Spleen (tissue), 11 donors: ENCODE data around the gene UVSSA. TPM values are rescaled to one million over a fixed set of nuclear protein-coding genes. Genes with fewer than 3 reads are reported as not detected.

Experiments used
- DNase-seq: peaks from one replicate; pipeline ENCODE4 v3.0.0-alpha.2; 2020
- H3K27ac ChIP-seq, 8 donors: fragments of 200-600 bp; sonication (generic) in 7 of 8; 1 replicate in 4 of 8; 2 replicates in 4 of 8; pipeline versions ENCODE4 v1.5.0 to v1.8.0; 2016 to 2021; ENCODE audit warnings: inconsistent platforms in 4 of 8, mild to moderate bottlenecking in 4 of 8, moderate library complexity in 1 of 8
- H3K27me3 ChIP-seq, 7 donors: fragments of 200-600 bp; sonication (generic) in 6 of 7; replicated peaks in 1 of 7; 1 replicate in 4 of 7; 2 replicates in 3 of 7; pipeline versions ENCODE4 v1.5.0 to v1.8.0; 2016 to 2021; ENCODE audit warnings: inconsistent platforms in 3 of 7, mild to moderate bottlenecking in 1 of 7
- H3K36me3 ChIP-seq, 6 donors: fragments of 200-600 bp; sonication (generic) in 5 of 6; 1 replicate in 4 of 6; 2 replicates in 2 of 6; pipeline versions ENCODE4 v1.5.0 to v1.8.0; 2016 to 2021; ENCODE audit warnings: inconsistent platforms in 2 of 6
- H3K4me1 ChIP-seq, 6 donors: fragments of 200-600 bp; sonication (generic) in 5 of 6; 1 replicate in 3 of 6; 2 replicates in 3 of 6; pipeline versions ENCODE4 v1.5.0 to v1.8.0; 2016 to 2021; ENCODE audit warnings: inconsistent platforms in 3 of 6
- H3K4me3 ChIP-seq, 8 donors: fragments of 200-600 bp; sonication (generic) in 7 of 8; 1 replicate in 4 of 8; 2 replicates in 4 of 8; pipeline versions ENCODE4 v1.5.0 to v1.8.0; 2016 to 2021; ENCODE audit warnings: inconsistent platforms in 4 of 8, mild to moderate bottlenecking in 4 of 8, moderate library complexity in 2 of 8
- H3K9me3 ChIP-seq, 8 donors: fragments of 200-600 bp; sonication (generic) in 7 of 8; 1 replicate in 4 of 8; 2 replicates in 4 of 8; pipeline versions ENCODE4 v1.5.0 to v1.8.0; 2016 to 2021; ENCODE audit warnings: inconsistent platforms in 4 of 8
- POLR2A ChIP-seq, 3 donors: fragments of 450-650 bp; IDR thresholded peaks; one replicate each; pipeline ENCODE4 v1.5.1; 2017; ENCODE audit warnings: antibody characterized with exemption in 3 of 3, mild to moderate bottlenecking in 1 of 3
- POLR2AphosphoS5 ChIP-seq, 3 donors: sonication (generic); formaldehyde crosslinking; IDR thresholded peaks; one replicate each; pipeline ENCODE4 v1.5.1; 2017; ENCODE audit warnings: antibody characterized with exemption in 3 of 3
- WGBS, 5 donors: extraction: QIAGEN DNeasy Blood & Tissue Kit in 3 of 5; methylation state at CpG; one replicate each; pipeline versions ENCODE4 v1.1.5 to v1.1.7; 2013 to 2018; 5-methylcytosine and 5-hydroxymethylcytosine counted together
- intact Hi-C: fragments of 100-400 bp; cut with DNase I; formaldehyde crosslinking; loops from one replicate; pipeline ENCODE4 v1.15.0; 2023; ENCODE audit warnings: low total_unique reads
- polyA plus RNA-seq, 3 donors: library from polyadenylated mRNA; stranded (reverse); fragments of 200-250 nt; gene quantifications; one replicate each; pipeline ENCODE4 v1.2.1, GENCODE V29; 2013
- total RNA-seq, 7 donors: library from RNA; depleted of rRNA in 3 of 7; stranded (reverse); fragments of >200 nt in 3 of 7; fragmentation: NEBNext Ultra II Directional in 4 of 7; extraction: Animal tissue kit (Norgen Biotek cat#: 25700) in 4 of 7; gene quantifications; one replicate each; pipeline versions ENCODE4 v1.1.0 to v1.2.1, GENCODE V29; 2016 to 2021
- TF ChIP-seq, protein P1 (sequence below), 11 experiments: fragments of 200-600 bp in 7 of 11; fragments of 450-650 bp in 4 of 11; sonication (generic) in 4 of 11; IDR thresholded peaks in 8 of 11; conservative IDR thresholded peaks in 3 of 11; 1 replicate in 7 of 11; 2 replicates in 4 of 11; pipeline versions ENCODE4 v1.4.0 to v1.8.0; 2016 to 2021; ENCODE audit warnings: antibody characterized with exemption in 11 of 11, inconsistent platforms in 4 of 11, mild to moderate bottlenecking in 1 of 11
- donor health status: healthy with polysubstance abuse.
- donor health status: DM: no; HTN: no; CAD: no; lungs with moderate emphysema.
- donor health status: DM: no; HTN: no; CAD: no.
- donor health status: Bipolar disorder and iron deficiency.
- donor health status: healthy.
- donor health status: DM: no; HTN: no; CAD: no.
- donor health status: DM: yes; HTN: yes; CAD: no.

The UVSSA gene
- total and polyA plus RNA-seq, 10 donors = 3.0 to 54.0 (median 26.8) TPM

DNA sequence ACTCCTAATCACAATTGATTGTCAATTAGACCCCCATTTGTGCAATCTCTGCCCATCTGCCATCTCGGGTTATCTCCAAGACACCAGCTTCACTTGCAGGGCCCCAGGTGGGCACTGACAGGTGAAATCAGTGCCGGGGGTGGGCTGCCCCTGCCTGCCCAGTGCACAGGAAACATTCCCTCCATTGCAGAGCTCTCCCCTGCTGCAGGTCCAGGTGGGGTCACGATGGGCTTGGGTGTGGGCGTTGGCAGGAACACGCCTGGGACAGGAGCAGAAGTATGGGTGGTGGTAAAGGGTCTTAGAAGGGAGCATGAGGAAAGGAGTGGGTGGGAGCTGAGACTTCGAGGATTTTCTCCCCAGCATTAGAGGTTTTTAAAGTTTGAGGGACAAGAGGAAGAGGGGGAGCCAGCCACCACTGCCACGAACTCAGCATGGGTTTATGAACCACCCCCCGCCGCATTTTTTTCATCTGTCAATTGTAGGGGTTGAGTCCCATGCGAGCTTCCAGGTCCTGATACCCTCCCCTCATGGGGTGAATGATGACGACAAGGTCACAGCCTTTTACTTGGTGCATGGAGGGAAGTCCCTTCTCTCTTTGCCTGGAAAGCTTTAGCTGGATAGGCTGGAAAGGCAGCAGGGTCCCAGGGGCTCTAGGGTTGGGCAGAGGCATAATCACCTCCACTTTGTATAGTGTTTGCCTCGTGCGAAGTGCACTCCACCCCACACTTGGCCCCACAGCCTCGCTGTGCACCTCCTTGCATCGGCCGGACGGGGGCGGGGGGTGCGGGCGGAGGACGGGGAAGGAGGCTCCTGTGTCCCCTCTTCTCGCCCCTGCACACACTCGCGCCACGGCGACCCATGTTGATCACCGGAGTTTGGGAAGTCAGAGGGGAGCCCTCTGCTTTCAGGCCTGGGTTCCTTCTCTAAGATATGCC lies 62.8 kb downstream of the UVSSA start:
- 43 to 50% (median 48%) methylated on average over 25 to 27 of the region's 27 CpGs for WGBS, 5 donors
- H3K9me3 ChIP-seq = peaks cover 0 to 28% (median 0%) of the 10 kb centered on the region in 8 donors
- H3K27ac ChIP-seq = no peak overlapping the region
- intact Hi-C loops = no loop called here
- DNase-seq = no peak
- TF ChIP-seq, protein P1, sequence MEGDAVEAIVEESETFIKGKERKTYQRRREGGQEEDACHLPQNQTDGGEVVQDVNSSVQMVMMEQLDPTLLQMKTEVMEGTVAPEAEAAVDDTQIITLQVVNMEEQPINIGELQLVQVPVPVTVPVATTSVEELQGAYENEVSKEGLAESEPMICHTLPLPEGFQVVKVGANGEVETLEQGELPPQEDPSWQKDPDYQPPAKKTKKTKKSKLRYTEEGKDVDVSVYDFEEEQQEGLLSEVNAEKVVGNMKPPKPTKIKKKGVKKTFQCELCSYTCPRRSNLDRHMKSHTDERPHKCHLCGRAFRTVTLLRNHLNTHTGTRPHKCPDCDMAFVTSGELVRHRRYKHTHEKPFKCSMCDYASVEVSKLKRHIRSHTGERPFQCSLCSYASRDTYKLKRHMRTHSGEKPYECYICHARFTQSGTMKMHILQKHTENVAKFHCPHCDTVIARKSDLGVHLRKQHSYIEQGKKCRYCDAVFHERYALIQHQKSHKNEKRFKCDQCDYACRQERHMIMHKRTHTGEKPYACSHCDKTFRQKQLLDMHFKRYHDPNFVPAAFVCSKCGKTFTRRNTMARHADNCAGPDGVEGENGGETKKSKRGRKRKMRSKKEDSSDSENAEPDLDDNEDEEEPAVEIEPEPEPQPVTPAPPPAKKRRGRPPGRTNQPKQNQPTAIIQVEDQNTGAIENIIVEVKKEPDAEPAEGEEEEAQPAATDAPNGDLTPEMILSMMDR (IDR thresholded peaks at IDR 0.05 in 8 of 11, conservative IDR thresholded peaks at IDR 0.05 in 3 of 11) = no peak
- TF ChIP-seq POLR2A (IDR thresholded peaks at IDR 0.05) = no peak
- TF ChIP-seq POLR2AphosphoS5 (IDR thresholded peaks at IDR 0.05) = no peak
- H3K27me3 ChIP-seq = peaks cover 15 to 98% (median 94%) of the 10 kb centered on the region in 7 donors
- H3K4me1 ChIP-seq = peaks cover 0 to 39% (median 20%) of the 10 kb centered on the region in 6 donors
- no peak overlapping the region for H3K4me3 ChIP-seq
- H3K36me3 ChIP-seq = no peaks in the 10 kb centered on the region

DNA sequence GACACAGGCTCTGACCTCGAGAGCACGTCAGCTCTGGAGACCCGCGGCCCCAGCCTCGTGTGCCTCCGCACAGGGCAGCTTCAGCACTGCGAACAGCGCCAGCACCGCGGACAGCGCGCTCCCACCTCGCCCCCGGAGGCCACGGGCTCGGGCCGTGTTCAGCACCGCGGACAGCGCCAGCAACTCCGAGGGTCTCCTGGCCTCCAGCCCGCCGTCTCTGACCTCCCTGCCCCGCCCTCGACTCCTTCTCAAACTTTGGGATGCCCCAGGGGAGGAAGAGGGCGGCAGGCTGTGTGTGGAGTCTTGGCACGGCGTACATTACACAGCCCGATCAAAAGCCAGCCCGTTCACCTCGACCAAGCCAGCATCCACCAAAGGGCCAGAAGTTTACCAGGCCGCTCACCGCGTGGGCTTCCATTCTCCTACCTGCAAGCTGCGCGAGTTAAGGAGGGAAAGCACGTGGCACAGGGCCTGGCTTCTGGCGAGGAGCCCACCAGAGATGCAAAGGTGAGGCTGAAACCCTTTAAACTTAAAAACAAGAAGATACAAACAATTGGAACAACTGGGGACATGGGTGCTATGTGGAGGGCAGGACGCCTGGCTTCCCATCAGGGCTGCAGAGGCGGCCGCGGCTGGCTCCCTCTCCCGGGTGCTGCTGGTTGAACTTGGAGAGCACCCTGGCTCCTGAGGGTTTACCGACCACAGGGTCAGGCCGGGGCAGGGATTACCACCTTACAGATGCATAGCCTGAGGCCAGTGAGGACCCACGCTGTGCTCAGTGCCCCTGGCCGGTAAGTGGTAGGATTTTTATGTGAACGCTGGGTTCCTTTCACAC lies 63.7 kb downstream of the UVSSA start:
- Histone ChIP-seq H3K36me3 (no peaks in the 10 kb centered on the region), H3K4me1 (peaks cover 0 to 33% (median 15%) of the 10 kb centered on the region in 6 donors), H3K9me3 (peaks cover 0 to 21% (median 0%) of the 10 kb centered on the region in 8 donors), H3K27ac (no peak overlapping the region), H3K4me3 (no peak overlapping the region), H3K27me3 (peaks cover 14 to 98% (median 94%) of the 10 kb centered on the region in 7 donors)
- peak in 1 of 3 donors; percentile 34 for TF ChIP-seq POLR2AphosphoS5 (IDR thresholded peaks at IDR 0.05)
- TF ChIP-seq, protein P1 (IDR thresholded peaks at IDR 0.05 in 8 of 11, conservative IDR thresholded peaks at IDR 0.05 in 3 of 11) = no peak
- intact Hi-C loops = no loop called here
- WGBS, 5 donors = 22 to 37% (median 26%) methylated on average over 18 to 48 of the region's 48 CpGs
- DNase-seq = no peak

DNA sequence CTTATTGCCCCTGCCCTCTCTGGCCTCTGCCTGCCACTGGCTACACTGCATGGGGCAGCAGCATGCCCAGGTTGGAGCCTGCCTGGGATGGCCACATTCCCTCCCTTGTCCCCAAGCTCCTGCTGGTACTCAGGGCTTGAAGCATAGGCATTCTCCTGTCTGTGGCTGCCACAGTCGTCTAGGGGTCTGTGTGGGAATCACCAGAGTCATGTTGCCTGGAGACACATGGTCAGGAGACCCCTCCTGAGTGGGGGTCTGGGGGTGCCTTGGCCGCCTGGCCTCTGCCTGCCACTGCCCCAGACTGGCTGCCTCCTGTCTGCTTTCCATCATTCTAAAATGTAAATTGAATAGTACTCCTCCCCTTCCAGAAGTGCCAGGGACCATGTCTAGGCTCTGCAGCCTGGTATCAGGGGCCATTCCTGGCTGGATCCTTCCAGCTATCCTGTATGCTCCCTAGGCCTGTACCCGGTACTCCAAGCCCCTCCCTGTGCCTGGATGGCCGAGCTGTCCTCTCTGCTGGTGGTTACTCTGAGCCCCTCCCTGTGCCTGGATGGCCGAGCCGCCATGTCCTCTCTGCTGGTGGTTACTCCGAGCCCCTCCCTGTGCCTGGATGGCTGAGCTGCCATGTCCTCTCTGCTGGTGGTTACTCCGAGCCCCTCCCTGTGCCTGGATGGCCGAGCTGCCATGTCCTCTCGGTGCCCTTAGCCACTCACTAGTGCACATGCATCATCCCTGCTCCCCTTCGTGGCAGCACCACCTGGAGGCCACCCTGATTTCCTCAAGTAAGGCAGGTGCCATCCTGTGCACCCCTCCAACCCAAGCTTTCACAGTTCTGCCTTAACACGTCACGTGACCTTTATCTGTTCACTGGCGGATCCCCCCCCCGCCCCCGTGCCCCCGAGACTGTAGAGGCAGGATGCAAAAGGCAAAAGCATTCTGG lies 64.7 kb downstream of the UVSSA start:
- 47 to 57% (median 50%) methylated on average over 14 to 17 of the region's 17 CpGs for WGBS, 5 donors
- H3K27me3 ChIP-seq = peaks cover 13 to 98% (median 93%) of the 10 kb centered on the region in 7 donors
- DNase-seq = no peak

More for the DNA sequence above, 64.7 kb downstream of the UVSSA start:
- H3K4me1 ChIP-seq = peaks cover 0 to 23% (median 10%) of the 10 kb centered on the region in 6 donors
- no peak overlapping the region for H3K27ac ChIP-seq
- no peak for TF ChIP-seq POLR2AphosphoS5 (IDR thresholded peaks at IDR 0.05)
- TF ChIP-seq POLR2A (IDR thresholded peaks at IDR 0.05) = no peak
- H3K36me3 ChIP-seq = no peaks in the 10 kb centered on the region
- peaks cover 0 to 11% (median 0%) of the 10 kb centered on the region in 8 donors for H3K9me3 ChIP-seq
- intact Hi-C loops = no loop called here
- H3K4me3 ChIP-seq = no peak overlapping the region
